DND-41 (cell line): ENCODE results near the gene MACROD1.

Experiments used
- ATAC-seq: fragments of 200-7000 bp; cut with Tn5 transposase; 3 replicates; pipeline ENCODE4 v1.9.1; 2021; ENCODE audit warnings: low read depth; ENCODE audit not compliant: insufficient read depth
- DNase-seq: peaks from one replicate; pipeline ENCODE4 v3.0.0-alpha.2; 2020
- H2AFZ ChIP-seq: 2 replicates; pipeline ENCODE4 v1.6.0; 2012; ENCODE audit warnings: low read depth, low read length
- H3K27ac ChIP-seq: 2 replicates; pipeline ENCODE4 v1.5.1; 2012; ENCODE audit warnings: low read length, inconsistent platforms
- H3K27me3 ChIP-seq: fragments of 200-600 bp; sonication (generic); 2 replicates; pipeline ENCODE4 v1.6.0; 2012; ENCODE audit warnings: low read length, mild to moderate bottlenecking, inconsistent platforms; ENCODE audit not compliant: insufficient read depth, poor library complexity
- H3K36me3 ChIP-seq: 2 replicates; pipeline ENCODE4 v1.5.1; 2012; ENCODE audit warnings: low read length, inconsistent platforms; ENCODE audit not compliant: insufficient read depth
- H3K4me1 ChIP-seq: 2 replicates; pipeline ENCODE4 v1.5.1; 2012; ENCODE audit warnings: mild to moderate bottlenecking, low read length; ENCODE audit not compliant: insufficient read depth
- H3K4me2 ChIP-seq: 2 replicates; pipeline ENCODE4 v1.6.0; 2012; ENCODE audit warnings: mild to moderate bottlenecking, moderate library complexity, low read length, inconsistent platforms; ENCODE audit not compliant: insufficient read depth
- H3K4me3 ChIP-seq, 2 experiments: fragments of 200-600 bp in 1 of 2; shearing (Covaris generic) in 1 of 2; 2 replicates each; pipeline ENCODE4 v1.5.1; 2012 to 2016; ENCODE audit warnings: inconsistent platforms in 2 of 2, low read length in 2 of 2, mild to moderate bottlenecking in 2 of 2, low read depth in 1 of 2, moderate library complexity in 1 of 2
- H3K79me2 ChIP-seq: 2 replicates; pipeline ENCODE4 v1.6.0; 2012; ENCODE audit warnings: low read length, inconsistent platforms; ENCODE audit not compliant: insufficient read depth
- H3K9ac ChIP-seq: 2 replicates; pipeline ENCODE4 v1.6.0; 2012; ENCODE audit warnings: low read depth, mild to moderate bottlenecking, inconsistent platforms, low read length, moderate library complexity
- H3K9me3 ChIP-seq: 2 replicates; pipeline ENCODE4 v1.5.1; 2012; ENCODE audit warnings: low read length, moderate library complexity, mild to moderate bottlenecking, inconsistent platforms; ENCODE audit not compliant: insufficient read depth, severe bottlenecking
- H4K20me1 ChIP-seq: 2 replicates; pipeline ENCODE4 v1.6.0; 2012; ENCODE audit warnings: low read length; ENCODE audit not compliant: insufficient read depth
- EZH2 ChIP-seq: IDR thresholded peaks from 3 replicates; pipeline ENCODE4 v1.6.1; 2012; ENCODE audit warnings: borderline replicate concordance, low read depth, mild to moderate bottlenecking, moderate library complexity, low read length, inconsistent platforms; ENCODE audit not compliant: severe bottlenecking
- TF ChIP-seq, protein P1 (sequence below): IDR thresholded peaks from 2 replicates; pipeline ENCODE4 v1.5.1; 2012; ENCODE audit warnings: borderline replicate concordance, low read length, moderate library complexity, mild to moderate bottlenecking; ENCODE audit not compliant: poor library complexity, severe bottlenecking; ENCODE audit errors: extremely low read depth

The MACROD1 gene

DNA sequence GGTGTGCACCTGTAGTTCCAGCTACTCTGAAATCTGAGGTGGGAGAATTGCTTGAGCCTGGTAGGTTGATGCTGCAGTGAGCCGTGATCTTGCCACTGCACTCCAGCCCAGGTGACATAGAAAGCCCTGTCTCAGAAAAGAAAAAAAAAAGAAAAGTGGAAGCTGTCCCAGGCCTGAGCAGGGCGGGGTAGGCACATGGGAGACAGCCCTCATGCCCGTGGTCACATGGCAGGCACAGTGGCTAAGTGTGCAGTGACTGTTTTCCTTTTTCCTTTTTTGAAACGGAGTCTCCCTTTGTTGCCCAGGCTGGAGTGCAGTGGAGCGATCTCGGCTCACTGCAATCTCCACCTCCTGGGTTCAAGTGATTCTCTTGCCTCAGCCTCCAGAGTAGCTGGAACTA lies 171.9 kb downstream of the MACROD1 start:
- Histone ChIP-seq H3K79me2 (peaks cover 39% of the 10 kb centered on the region), H3K4me3 (no peak overlapping the region), H4K20me1 (peaks cover 60% of the 10 kb centered on the region), H3K4me2 (no peak overlapping the region), H3K9me3 (no peaks in the 10 kb centered on the region), H3K27ac (no peak overlapping the region), H3K9ac (no peak overlapping the region), H2AFZ (no peak overlapping the region), H3K36me3 (peaks cover 78% of the 10 kb centered on the region), H3K4me1 (no peaks in the 10 kb centered on the region), H3K27me3 (no peaks in the 10 kb centered on the region)
- ATAC-seq (no peak), DNase-seq (no peak)
- TF ChIP-seq EZH2, result no peak
- TF ChIP-seq, protein P1, sequence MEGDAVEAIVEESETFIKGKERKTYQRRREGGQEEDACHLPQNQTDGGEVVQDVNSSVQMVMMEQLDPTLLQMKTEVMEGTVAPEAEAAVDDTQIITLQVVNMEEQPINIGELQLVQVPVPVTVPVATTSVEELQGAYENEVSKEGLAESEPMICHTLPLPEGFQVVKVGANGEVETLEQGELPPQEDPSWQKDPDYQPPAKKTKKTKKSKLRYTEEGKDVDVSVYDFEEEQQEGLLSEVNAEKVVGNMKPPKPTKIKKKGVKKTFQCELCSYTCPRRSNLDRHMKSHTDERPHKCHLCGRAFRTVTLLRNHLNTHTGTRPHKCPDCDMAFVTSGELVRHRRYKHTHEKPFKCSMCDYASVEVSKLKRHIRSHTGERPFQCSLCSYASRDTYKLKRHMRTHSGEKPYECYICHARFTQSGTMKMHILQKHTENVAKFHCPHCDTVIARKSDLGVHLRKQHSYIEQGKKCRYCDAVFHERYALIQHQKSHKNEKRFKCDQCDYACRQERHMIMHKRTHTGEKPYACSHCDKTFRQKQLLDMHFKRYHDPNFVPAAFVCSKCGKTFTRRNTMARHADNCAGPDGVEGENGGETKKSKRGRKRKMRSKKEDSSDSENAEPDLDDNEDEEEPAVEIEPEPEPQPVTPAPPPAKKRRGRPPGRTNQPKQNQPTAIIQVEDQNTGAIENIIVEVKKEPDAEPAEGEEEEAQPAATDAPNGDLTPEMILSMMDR, result no peak

DNA sequence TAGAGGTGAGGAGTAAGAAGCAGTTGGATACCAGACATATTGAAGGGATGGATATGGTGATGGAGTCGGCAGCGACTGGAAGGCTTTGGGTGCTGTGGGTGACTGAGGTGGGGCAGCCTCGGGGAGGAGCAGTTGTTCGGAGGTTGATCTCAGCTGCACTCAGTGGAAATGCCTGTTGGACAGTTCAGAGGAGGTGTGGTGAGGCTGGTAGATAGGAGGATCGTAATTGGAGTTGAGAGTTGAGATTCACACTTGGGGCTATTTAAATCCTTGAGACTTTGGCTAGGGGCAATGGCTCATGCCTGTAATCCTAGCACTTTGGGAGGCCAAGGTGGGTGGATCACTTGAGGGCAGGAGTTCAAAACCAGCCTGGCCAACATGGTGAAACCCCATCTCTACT lies 172.8 kb downstream of the MACROD1 start:
- peaks cover 6% of the 10 kb centered on the region for H3K4me1 ChIP-seq
- peaks cover 60% of the 10 kb centered on the region for H4K20me1 ChIP-seq
- H2AFZ ChIP-seq, result no peak overlapping the region
- DNase-seq, result no peak
- no peaks in the 10 kb centered on the region for H3K9me3 ChIP-seq
- H3K27me3 ChIP-seq, result no peaks in the 10 kb centered on the region
- TF ChIP-seq EZH2, result no peak
- TF ChIP-seq, protein P1, result no peak
- H3K4me2 ChIP-seq, result no peak overlapping the region
- H3K4me3 ChIP-seq, result no peak overlapping the region
- no peak for ATAC-seq
- H3K36me3 ChIP-seq, result peaks cover 79% of the 10 kb centered on the region
- peaks cover 48% of the 10 kb centered on the region for H3K79me2 ChIP-seq
- no peak overlapping the region for H3K9ac ChIP-seq
- H3K27ac ChIP-seq, result no peak overlapping the region

DNA sequence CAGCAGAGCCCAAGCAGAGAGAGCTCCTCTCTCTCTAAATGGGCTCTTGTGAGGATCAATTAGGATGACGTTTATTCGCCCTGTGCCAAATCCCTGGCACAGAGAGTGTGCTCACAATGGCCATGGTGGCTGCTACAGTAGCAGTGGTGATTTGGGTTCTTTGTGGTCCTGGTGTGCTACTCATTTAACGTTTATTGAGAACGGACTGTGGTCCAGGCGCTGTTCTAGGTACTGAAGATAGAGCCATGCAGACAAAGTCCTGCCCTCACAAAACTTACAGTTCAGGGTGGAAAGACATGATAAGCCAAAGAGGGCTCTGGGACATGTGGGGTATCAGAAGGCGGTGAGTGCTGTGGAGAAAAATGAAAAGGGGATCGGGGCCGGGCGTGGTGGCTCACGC lies 174.4 kb downstream of the MACROD1 start:
- H3K4me3 ChIP-seq, result no peak overlapping the region
- no peak overlapping the region for H3K4me2 ChIP-seq
- H2AFZ ChIP-seq, result no peak overlapping the region
- no peak for ATAC-seq
- H3K79me2 ChIP-seq, result peaks cover 63% of the 10 kb centered on the region
- peaks cover 75% of the 10 kb centered on the region for H3K36me3 ChIP-seq
- H3K9ac ChIP-seq, result no peak overlapping the region
- no peak overlapping the region for H3K27ac ChIP-seq
- H3K9me3 ChIP-seq, result no peaks in the 10 kb centered on the region
- no peak for DNase-seq
- TF ChIP-seq, protein P1, result no peak
- no peak for TF ChIP-seq EZH2
- H4K20me1 ChIP-seq, result peaks cover 59% of the 10 kb centered on the region
- no peaks in the 10 kb centered on the region for H3K27me3 ChIP-seq
- H3K4me1 ChIP-seq, result peaks cover 20% of the 10 kb centered on the region
